ENCODE measurements around the gene CRHBP.
"Not testable (repeated sequence)": the region's sequence is repeated elsewhere in the genome, so short reads cannot be mapped to it uniquely, and the experiment has no call there.

Gene CRHBP

GRCh38 chr5:76952795-76953536, at the start of gene CRHBP:
TSS of gene CRHBP (plus strand) at chr5:76953045. CDS start at chr5:76953135, 90 bp downstream.
- Mint-ChIP-seq H3K4me1 (peaks cover 9% of the 10 kb centered on the region), H3K9me3 (no peaks in the 10 kb centered on the region), H3K27me3 (peaks cover 41% of the 10 kb centered on the region), H3K27ac (no peak within 1 kb of the TSS), H3K36me3 (no peaks in the 10 kb centered on the region), H3K4me3 (peak within 1 kb of the TSS; percentile 21)
- peak; percentile 34 for ATAC-seq

GRCh38 chr5:76908166-76908565, 44.7 kb upstream of the CRHBP start:
- Mint-ChIP-seq H3K27me3 (no peaks in the 10 kb centered on the region), H3K9me3 (no peaks in the 10 kb centered on the region), H3K36me3 (peaks cover 11% of the 10 kb centered on the region), H3K4me3 (no peak overlapping the region), H3K4me1 (no peaks in the 10 kb centered on the region), H3K27ac (no peak overlapping the region)
- ATAC-seq: no peak

- H3K27me3 Mint-ChIP-seq, H3K27ac Mint-ChIP-seq, H3K9me3 Mint-ChIP-seq, ATAC-seq, H3K4me3 Mint-ChIP-seq, H3K4me1 Mint-ChIP-seq: not testable (repeated sequence)
- peaks cover 23% of the 10 kb centered on the region for H3K36me3 Mint-ChIP-seq
These were observed 42.4 kb upstream of the CRHBP start for GRCh38 chr5:76910344-76910933.

DNA sequence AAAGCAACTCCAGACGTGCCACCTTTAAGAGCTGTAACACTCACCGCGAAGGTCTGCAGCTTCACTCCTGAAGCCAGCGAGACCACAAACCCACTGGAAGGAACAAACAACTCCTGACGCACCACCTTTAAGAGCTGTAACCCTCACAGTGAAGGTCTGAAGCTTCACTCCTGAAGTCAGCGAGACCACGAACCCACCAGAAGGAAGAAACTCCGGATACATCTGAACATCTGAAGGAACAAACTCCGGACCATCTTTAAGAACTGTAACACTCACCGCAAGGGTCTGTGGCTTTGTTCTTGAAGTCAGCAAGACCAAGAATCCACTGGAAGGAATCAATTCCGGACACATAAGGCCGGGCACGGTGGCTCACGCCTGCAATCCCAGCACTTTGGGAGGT, 38.2 kb upstream of the CRHBP start:
- not testable (repeated sequence) for H3K27me3 Mint-ChIP-seq, H3K4me1 Mint-ChIP-seq
- peaks cover 17% of the 10 kb centered on the region for H3K36me3 Mint-ChIP-seq

DNA sequence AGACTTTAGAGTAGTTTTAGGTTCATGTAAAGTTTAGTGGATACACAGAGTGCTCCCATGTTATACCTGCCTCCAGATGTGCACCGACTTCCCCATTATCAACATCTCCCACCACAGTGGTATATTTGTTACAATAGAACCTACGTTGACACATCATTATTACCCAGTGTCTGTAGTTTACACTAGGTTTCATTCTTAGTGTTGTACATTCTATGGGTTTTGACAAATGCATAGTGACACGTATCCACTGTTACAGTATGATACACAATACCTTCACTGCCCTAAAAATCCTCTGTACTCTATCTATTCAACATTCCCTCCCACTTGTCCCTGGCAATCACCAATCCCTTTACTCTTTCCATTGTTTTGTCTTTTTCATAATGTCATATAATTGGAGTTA, 34.3 kb upstream of the CRHBP start:
- Mint-ChIP-seq H3K4me3 (no peak overlapping the region), H3K4me1 (no peaks in the 10 kb centered on the region), H3K27ac (no peak overlapping the region), H3K27me3 (peaks cover 6% of the 10 kb centered on the region), H3K36me3 (peaks cover 12% of the 10 kb centered on the region), H3K9me3 (no peaks in the 10 kb centered on the region)
- no peak for ATAC-seq

More for the DNA sequence above, 38.2 kb upstream of the CRHBP start:
- not testable (repeated sequence) for ATAC-seq, H3K27ac Mint-ChIP-seq, H3K9me3 Mint-ChIP-seq, H3K4me3 Mint-ChIP-seq

GRCh38 chr5:76920491-76920890, 32.4 kb upstream of the CRHBP start:
- ATAC-seq: no peak
- H3K27me3 Mint-ChIP-seq: peaks cover 6% of the 10 kb centered on the region
- H3K4me1 Mint-ChIP-seq: no peaks in the 10 kb centered on the region
- no peak overlapping the region for H3K27ac Mint-ChIP-seq
- no peaks in the 10 kb centered on the region for H3K36me3 Mint-ChIP-seq
- no peaks in the 10 kb centered on the region for H3K9me3 Mint-ChIP-seq
- no peak overlapping the region for H3K4me3 Mint-ChIP-seq

- no peak for ATAC-seq
- no peak overlapping the region for H3K4me3 Mint-ChIP-seq
- H3K27ac Mint-ChIP-seq: no peak overlapping the region
- no peaks in the 10 kb centered on the region for H3K4me1 Mint-ChIP-seq
- H3K27me3 Mint-ChIP-seq: peaks cover 15% of the 10 kb centered on the region
- H3K36me3 Mint-ChIP-seq: no peaks in the 10 kb centered on the region
- H3K9me3 Mint-ChIP-seq: no peaks in the 10 kb centered on the region
These were observed 26.3 kb upstream of the CRHBP start for GRCh38 chr5:76926329-76927105.

- Mint-ChIP-seq H3K4me1 (no peaks in the 10 kb centered on the region), H3K27ac (no peak overlapping the region), H3K27me3 (peaks cover 12% of the 10 kb centered on the region), H3K9me3 (no peaks in the 10 kb centered on the region), H3K36me3 (no peaks in the 10 kb centered on the region), H3K4me3 (no peak overlapping the region)
- no peak for ATAC-seq
These were observed 24.9 kb upstream of the CRHBP start for GRCh38 chr5:76927961-76928360.

- Mint-ChIP-seq H3K27ac (no peak overlapping the region), H3K9me3 (no peaks in the 10 kb centered on the region), H3K4me3 (no peak overlapping the region), H3K36me3 (peaks cover 7% of the 10 kb centered on the region), H3K27me3 (peaks cover 9% of the 10 kb centered on the region), H3K4me1 (no peaks in the 10 kb centered on the region)
- no peak for ATAC-seq
These were observed 22.8 kb upstream of the CRHBP start for GRCh38 chr5:76930083-76930482.

DNA sequence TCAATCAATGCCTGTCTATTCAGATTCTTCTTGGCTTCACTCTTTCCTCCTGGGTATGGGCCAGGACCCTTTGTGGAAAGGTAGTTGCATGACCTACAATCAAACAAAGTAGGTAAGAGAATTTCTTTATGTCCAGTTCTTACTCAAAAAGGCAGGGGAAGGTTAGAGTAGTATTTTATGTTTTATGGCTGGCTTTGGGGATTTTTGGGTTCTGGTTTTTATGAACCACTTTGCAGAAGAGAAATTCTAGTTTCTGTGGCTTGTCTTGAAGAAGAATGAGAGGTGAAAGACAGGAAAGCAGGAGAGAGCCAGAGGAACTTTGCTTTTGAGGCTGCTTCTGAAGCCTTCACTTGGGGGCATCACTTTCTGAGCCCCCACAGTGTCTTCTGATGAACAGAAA, 14.7 kb upstream of the CRHBP start:
- Mint-ChIP-seq H3K4me1 (peaks cover 11% of the 10 kb centered on the region), H3K27me3 (no peaks in the 10 kb centered on the region), H3K36me3 (peaks cover 13% of the 10 kb centered on the region), H3K4me3 (no peak overlapping the region), H3K27ac (no peak overlapping the region), H3K9me3 (peaks cover 3% of the 10 kb centered on the region)
- peak; percentile 50 for ATAC-seq

DNA sequence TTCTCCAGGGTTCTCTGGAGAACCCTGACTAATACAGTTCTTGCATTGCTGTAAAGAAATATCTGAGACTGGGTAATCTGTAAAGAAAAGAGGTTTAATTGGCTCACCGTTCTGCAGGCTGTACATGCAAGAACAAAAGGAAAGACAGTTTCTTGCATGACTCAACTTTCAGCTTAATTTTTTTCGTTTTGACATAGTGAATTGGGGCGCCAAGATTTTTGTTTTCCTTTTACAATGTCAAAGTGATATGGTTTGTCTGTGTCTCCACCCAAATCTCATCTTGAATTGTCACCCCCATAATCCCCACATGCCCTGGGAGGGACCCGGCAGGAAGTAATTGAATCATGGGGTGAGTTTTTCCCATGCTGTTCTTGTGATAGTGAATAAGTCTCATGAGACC, 11.8 kb upstream of the CRHBP start:
- Mint-ChIP-seq H3K4me1 (peaks cover 11% of the 10 kb centered on the region), H3K27ac (no peak overlapping the region), H3K4me3 (no peak overlapping the region), H3K36me3 (peaks cover 6% of the 10 kb centered on the region), H3K9me3 (peaks cover 3% of the 10 kb centered on the region), H3K27me3 (peaks cover 25% of the 10 kb centered on the region)
- no peak for ATAC-seq

GRCh38 chr5:76941442-76941841, 11.4 kb upstream of the CRHBP start:
- H3K4me1 Mint-ChIP-seq: peaks cover 11% of the 10 kb centered on the region
- ATAC-seq: no peak

DNA sequence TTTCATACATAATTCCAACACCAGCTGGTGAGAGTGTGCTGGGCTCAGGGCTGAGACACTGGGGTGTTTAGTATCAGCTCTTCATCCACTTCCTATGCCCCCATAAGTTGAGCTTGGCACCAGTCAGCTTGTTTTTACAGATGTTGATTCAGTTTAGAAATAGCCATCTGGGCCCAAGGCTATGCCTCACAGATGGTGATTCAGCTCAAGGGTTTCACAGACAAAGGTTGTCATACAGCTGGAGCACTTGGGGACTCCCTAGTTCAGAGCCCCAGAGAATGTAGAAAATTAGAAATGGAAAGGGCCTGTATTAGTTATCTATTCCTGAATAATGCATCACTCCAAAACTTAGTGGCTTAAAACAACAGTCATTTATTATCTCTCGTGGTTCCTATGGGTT, 10.3 kb upstream of the CRHBP start:
- ATAC-seq: no peak
- Mint-ChIP-seq H3K4me1 (peaks cover 10% of the 10 kb centered on the region), H3K9me3 (peaks cover 3% of the 10 kb centered on the region), H3K27ac (no peak overlapping the region), H3K27me3 (peaks cover 41% of the 10 kb centered on the region), H3K4me3 (no peak overlapping the region), H3K36me3 (peaks cover 6% of the 10 kb centered on the region)

More at GRCh38 chr5:76941442-76941841, 11.4 kb upstream of the CRHBP start:
- no peak overlapping the region for H3K4me3 Mint-ChIP-seq
- H3K27me3 Mint-ChIP-seq: peaks cover 30% of the 10 kb centered on the region
- peaks cover 3% of the 10 kb centered on the region for H3K9me3 Mint-ChIP-seq
- H3K27ac Mint-ChIP-seq: no peak overlapping the region
- H3K36me3 Mint-ChIP-seq: peaks cover 6% of the 10 kb centered on the region

DNA sequence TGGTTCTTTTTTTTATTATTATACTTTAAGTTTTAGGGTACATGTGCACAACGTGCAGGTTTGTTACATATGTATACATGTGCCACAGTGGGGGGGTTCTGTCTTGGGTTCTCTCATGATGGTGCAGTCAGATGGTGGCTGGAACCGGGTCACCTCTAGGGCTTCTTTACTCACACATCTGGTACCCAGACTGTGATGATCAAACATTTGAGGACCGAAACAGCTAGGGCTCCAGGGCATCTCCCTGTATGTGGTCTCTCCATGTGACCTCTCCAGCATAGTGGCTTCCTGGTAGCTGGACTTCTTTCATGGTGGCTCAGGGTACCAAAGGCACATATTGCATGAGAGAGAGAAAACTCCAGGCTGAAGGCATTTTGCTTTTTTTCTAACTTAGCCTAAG, 9.8 kb upstream of the CRHBP start:
- no peak overlapping the region for H3K27ac Mint-ChIP-seq
- no peak for ATAC-seq
- peaks cover 43% of the 10 kb centered on the region for H3K27me3 Mint-ChIP-seq
- H3K4me3 Mint-ChIP-seq: no peak overlapping the region
- peaks cover 6% of the 10 kb centered on the region for H3K36me3 Mint-ChIP-seq
- peaks cover 5% of the 10 kb centered on the region for H3K4me1 Mint-ChIP-seq
- H3K9me3 Mint-ChIP-seq: peaks cover 3% of the 10 kb centered on the region

DNA sequence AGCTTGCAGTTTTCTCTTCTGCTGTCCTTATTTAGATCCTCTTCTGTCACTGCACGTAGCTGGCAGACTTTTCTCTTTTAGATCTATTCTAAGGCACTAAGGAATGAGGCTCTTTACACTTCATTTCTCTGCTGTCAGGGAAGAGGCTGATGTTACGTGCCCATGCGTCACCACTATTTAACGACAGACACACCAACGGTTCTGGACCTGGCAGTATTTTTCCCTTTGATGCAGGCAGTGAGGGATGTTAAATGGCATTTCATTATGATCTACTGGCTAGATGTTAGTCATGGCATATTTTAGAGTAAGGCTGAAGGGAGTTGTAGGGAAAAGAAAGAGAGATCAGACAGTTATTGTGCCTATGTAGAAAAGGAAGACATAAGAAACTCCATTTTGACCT, 8.2 kb upstream of the CRHBP start:
- Mint-ChIP-seq H3K36me3 (peaks cover 6% of the 10 kb centered on the region), H3K9me3 (peaks cover 3% of the 10 kb centered on the region), H3K27me3 (peaks cover 43% of the 10 kb centered on the region), H3K27ac (no peak overlapping the region), H3K4me1 (no peaks in the 10 kb centered on the region), H3K4me3 (no peak overlapping the region)
- ATAC-seq: no peak
